Esophagus muscularis mucosa (tissue), 4 donors: ENCODE measurements around the gene ZNF423. TPM values are rescaled to one million over a fixed set of nuclear protein-coding genes. Genes with fewer than 3 reads are reported as not detected.

ENCODE experiments used
- DNase-seq: peaks from one replicate; pipeline ENCODE4 v3.0.0-alpha.2; 2017; ENCODE audit errors: extremely low spot score
- H3K27ac ChIP-seq, 4 donors: fragments of 200-600 bp; sonication (generic); replicated peaks in 1 of 4; 1 replicate in 3 of 4; 2 replicates in 1 of 4; pipeline ENCODE4 v1.5.1; 2016 to 2019; ENCODE audit warnings: mild to moderate bottlenecking in 1 of 4
- H3K27me3 ChIP-seq, 4 donors: fragments of 200-600 bp; sonication (generic); one replicate each; pipeline versions ENCODE4 v1.5.1 to v1.6.0; 2016 to 2019
- H3K36me3 ChIP-seq, 4 donors: fragments of 200-600 bp; sonication (generic); one replicate each; pipeline ENCODE4 v1.5.1; 2016 to 2019
- H3K4me1 ChIP-seq, 4 donors: fragments of 200-600 bp; sonication (generic); one replicate each; pipeline ENCODE4 v1.5.1; 2016 to 2019
- H3K4me3 ChIP-seq, 4 donors: fragments of 200-600 bp; sonication (generic); 1 replicate in 2 of 4; 2 replicates in 2 of 4; pipeline ENCODE4 v1.5.1; 2016 to 2019; ENCODE audit warnings: mild to moderate bottlenecking in 4 of 4, moderate library complexity in 1 of 4
- H3K9me3 ChIP-seq, 4 donors: fragments of 200-600 bp; sonication (generic); 1 replicate in 3 of 4; 2 replicates in 1 of 4; pipeline ENCODE4 v1.5.1; 2016 to 2019
- EP300 ChIP-seq: sonication (generic); formaldehyde crosslinking; IDR thresholded peaks from one replicate; pipeline ENCODE4 v1.6.1; 2017; ENCODE audit warnings: antibody characterized with exemption
- POLR2A ChIP-seq: fragments of 450-650 bp; IDR thresholded peaks from one replicate; pipeline ENCODE4 v1.6.1; 2017; ENCODE audit warnings: antibody characterized with exemption, moderate library complexity, mild to moderate bottlenecking, low read depth
- POLR2AphosphoS5 ChIP-seq, 2 donors: sonication (generic); formaldehyde crosslinking; IDR thresholded peaks; one replicate each; pipeline ENCODE4 v1.6.1; 2017; ENCODE audit warnings: antibody characterized with exemption in 2 of 2
- WGBS: methylation state at CpG from one replicate; pipeline ENCODE4 v1.1.5; 2018; 5-methylcytosine and 5-hydroxymethylcytosine counted together
- intact Hi-C: fragments of 100-400 bp; cut with DNase I; formaldehyde crosslinking; loops from one replicate; pipeline ENCODE4 v1.15.1; 2023
- total RNA-seq, 4 donors: library from RNA; depleted of rRNA; stranded (reverse); fragments of >200 nt; gene quantifications; one replicate each; pipeline versions ENCODE4 v1.1.0 to v1.2.1, GENCODE V29; 2016
- TF ChIP-seq, protein P1 (sequence below), 3 experiments: fragments of 200-600 bp in 2 of 3; fragments of 450-650 bp in 1 of 3; sonication (generic) in 2 of 3; IDR thresholded peaks; one replicate each; pipeline ENCODE4 v1.5.1; 2017 to 2019; ENCODE audit warnings: antibody characterized with exemption in 3 of 3, mild to moderate bottlenecking in 2 of 3, moderate library complexity in 1 of 3

Gene ZNF423
- total RNA-seq, 4 donors from 2014 or later, result 8.7 to 22.5 (median 10.3) TPM

DNA sequence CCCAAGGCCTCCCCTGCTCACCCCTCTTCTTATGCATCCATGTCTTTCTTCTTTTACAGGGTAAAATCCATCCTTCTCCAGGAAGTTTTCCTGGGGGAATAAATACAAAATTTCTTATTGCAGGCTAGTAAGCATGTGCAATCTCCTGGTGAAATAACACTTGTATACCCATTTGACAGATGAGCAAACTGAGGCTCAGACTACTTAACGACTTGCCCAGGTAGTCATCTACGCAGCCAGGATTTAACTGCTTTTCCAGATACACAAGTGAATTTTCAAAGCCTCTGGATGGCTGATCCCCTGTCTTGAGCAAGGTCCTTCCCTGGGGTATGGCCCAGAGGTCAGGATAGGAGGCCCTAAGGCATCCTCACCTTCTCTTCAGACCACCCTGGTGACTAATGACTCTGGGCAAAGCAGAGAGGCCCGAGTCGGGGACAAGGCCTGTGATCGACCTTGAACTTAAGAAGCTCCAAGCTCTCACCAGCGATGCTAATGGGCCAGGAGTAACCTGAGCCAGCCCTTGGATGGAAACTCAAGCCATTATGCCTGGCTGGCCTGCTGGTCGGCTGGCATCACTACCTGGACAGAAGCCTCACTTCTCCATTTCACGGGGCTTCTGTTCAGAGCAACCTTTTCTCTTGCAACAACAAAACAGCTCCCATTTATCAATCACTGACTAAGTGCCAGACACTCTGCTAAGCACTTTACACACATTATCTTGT, 33.1 kb downstream of the ZNF423 start:
- Histone ChIP-seq H3K27me3 (no peaks in the 10 kb centered on the region), H3K36me3 (no peaks in the 10 kb centered on the region), H3K4me3 (no peak overlapping the region), H3K9me3 (no peaks in the 10 kb centered on the region), H3K4me1 (peaks cover 26 to 50% (median 33%) of the 10 kb centered on the region in 4 donors), H3K27ac (no peak overlapping the region)
- intact Hi-C loops, result no loop called here
- WGBS, result 71% methylated on average over 7 of the region's 8 CpGs
- TF ChIP-seq POLR2AphosphoS5 (IDR thresholded peaks at IDR 0.05) (no peak), EP300 (no peak), POLR2A (no peak)
- TF ChIP-seq, protein P1, sequence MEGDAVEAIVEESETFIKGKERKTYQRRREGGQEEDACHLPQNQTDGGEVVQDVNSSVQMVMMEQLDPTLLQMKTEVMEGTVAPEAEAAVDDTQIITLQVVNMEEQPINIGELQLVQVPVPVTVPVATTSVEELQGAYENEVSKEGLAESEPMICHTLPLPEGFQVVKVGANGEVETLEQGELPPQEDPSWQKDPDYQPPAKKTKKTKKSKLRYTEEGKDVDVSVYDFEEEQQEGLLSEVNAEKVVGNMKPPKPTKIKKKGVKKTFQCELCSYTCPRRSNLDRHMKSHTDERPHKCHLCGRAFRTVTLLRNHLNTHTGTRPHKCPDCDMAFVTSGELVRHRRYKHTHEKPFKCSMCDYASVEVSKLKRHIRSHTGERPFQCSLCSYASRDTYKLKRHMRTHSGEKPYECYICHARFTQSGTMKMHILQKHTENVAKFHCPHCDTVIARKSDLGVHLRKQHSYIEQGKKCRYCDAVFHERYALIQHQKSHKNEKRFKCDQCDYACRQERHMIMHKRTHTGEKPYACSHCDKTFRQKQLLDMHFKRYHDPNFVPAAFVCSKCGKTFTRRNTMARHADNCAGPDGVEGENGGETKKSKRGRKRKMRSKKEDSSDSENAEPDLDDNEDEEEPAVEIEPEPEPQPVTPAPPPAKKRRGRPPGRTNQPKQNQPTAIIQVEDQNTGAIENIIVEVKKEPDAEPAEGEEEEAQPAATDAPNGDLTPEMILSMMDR (IDR thresholded peaks at IDR 0.05), result no peak
- no peak for DNase-seq

DNA sequence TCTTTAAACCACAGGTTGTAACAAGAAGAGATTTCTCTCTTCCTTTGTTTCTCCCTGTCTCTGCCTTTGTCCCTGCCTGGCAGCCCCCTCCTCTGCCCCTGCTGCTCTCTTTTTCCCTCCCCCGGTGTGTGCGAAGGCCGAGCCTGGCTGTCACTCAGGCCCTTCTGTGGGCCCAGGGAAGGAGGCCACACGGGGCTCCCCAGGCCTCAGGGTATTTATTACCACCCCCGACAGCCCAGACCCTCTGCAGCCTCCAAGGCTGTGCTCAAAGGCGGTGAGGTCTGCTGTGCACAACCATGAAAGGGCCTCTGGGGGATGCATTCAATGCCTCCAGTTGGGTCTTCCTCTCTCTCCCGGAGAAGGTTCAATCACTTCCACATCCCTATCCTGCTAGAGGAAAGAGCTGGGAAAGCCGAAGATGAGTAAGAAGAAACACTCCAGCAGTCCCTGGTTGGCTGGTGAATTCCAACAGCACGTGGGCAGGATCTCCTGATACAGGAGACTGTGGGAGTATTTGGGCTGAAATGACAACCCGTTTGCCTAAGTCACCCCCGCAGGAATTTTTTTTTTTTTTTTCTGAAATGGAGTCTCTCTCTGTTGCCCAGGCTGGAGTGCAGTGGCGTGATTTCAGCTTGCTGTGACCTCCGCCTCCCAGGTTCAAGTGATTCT, 34.2 kb downstream of the ZNF423 start:
- Histone ChIP-seq H3K27ac (no peak overlapping the region), H3K36me3 (no peaks in the 10 kb centered on the region), H3K27me3 (no peaks in the 10 kb centered on the region), H3K4me3 (no peak overlapping the region), H3K4me1 (peaks cover 15 to 40% (median 23%) of the 10 kb centered on the region in 4 donors), H3K9me3 (no peaks in the 10 kb centered on the region)
- no peak for TF ChIP-seq POLR2A
- TF ChIP-seq, protein P1 (IDR thresholded peaks at IDR 0.05), result no peak
- WGBS, result 88% methylated on average over 12 of the region's 13 CpGs
- no peak for DNase-seq
- intact Hi-C loops, result no loop called here

DNA sequence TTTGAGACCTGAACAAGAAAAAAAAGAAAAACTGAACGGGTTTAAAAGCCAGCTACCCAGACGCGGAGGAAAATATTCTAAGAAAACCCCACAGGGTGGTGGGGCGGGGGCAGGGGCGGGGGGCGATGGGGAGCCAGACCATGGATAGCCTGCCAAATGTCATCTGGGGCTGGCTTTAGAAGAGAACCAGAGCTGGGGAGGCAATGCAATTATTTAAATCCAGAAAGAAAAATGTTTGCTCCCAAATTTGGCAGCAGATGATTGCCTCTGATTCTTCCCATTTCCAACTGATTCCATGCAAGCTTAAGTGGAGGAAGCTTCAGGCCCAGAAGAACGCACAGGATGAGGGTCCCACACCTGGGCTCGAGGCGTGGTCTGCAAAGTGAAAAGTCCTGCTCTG, 34.8 kb downstream of the ZNF423 start:
- no peak overlapping the region for H3K4me3 ChIP-seq
- WGBS, result 77% methylated on average over 9 of the region's 9 CpGs
- H3K36me3 ChIP-seq, result no peaks in the 10 kb centered on the region
- peaks cover 14 to 34% (median 20%) of the 10 kb centered on the region in 4 donors for H3K4me1 ChIP-seq
- intact Hi-C loops, result no loop called here
- H3K9me3 ChIP-seq, result no peaks in the 10 kb centered on the region
- no peaks in the 10 kb centered on the region for H3K27me3 ChIP-seq
- H3K27ac ChIP-seq, result no peak overlapping the region
- TF ChIP-seq, protein P1 (IDR thresholded peaks at IDR 0.05), result no peak
- TF ChIP-seq EP300 (no peak), POLR2AphosphoS5 (IDR thresholded peaks at IDR 0.05) (no peak), POLR2A (no peak)
- no peak for DNase-seq

DNA sequence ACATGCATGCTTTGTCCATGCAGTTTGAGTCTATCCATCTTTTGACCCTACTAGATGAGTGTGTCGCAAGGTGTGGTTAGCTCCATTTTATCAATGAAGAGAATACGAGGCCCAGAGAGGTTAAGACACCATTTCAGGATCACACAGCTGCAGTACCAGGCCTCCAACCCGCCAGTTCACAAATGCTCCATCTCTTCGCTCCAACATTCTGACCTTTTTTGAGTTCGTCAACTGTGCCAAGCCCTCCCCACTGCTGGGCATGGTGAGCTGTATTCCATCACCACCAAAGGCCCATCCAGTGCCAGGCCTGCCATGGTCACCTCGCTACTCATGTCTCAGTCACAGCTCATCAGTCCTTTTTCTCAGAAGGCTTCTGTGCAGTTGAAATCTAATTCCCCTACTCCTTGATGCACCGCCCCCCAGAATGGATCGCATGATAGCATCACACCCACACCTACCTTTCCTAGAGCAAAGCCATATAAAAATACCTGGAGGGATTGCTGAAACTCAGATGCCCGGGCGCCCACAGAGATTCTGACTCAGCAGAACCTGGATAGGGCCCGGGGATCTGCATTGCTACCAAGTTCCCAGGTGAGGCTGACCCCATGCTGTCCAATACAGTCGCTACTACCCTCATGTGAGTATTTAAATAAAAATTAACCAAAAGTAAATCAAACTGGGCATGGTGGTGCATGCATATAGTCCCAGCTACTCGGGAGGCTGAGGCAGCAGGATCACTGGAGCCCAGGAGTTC, 38.0 kb downstream of the ZNF423 start:
- Histone ChIP-seq H3K4me1 (peaks cover 0 to 10% (median 3%) of the 10 kb centered on the region in 4 donors), H3K9me3 (no peaks in the 10 kb centered on the region), H3K27me3 (no peaks in the 10 kb centered on the region), H3K27ac (no peak overlapping the region), H3K4me3 (no peak overlapping the region), H3K36me3 (no peaks in the 10 kb centered on the region)
- no peak for DNase-seq
- intact Hi-C loops, result no loop called here
- TF ChIP-seq, protein P1 (IDR thresholded peaks at IDR 0.05), result no peak
- no peak for TF ChIP-seq POLR2A
- TF ChIP-seq EP300, result no peak
- no peak for TF ChIP-seq POLR2AphosphoS5 (IDR thresholded peaks at IDR 0.05)
- 93% methylated on average over 13 of the region's 13 CpGs for WGBS
